ENCODE data around the gene PRRX2.

The PRRX2 gene

DNA sequence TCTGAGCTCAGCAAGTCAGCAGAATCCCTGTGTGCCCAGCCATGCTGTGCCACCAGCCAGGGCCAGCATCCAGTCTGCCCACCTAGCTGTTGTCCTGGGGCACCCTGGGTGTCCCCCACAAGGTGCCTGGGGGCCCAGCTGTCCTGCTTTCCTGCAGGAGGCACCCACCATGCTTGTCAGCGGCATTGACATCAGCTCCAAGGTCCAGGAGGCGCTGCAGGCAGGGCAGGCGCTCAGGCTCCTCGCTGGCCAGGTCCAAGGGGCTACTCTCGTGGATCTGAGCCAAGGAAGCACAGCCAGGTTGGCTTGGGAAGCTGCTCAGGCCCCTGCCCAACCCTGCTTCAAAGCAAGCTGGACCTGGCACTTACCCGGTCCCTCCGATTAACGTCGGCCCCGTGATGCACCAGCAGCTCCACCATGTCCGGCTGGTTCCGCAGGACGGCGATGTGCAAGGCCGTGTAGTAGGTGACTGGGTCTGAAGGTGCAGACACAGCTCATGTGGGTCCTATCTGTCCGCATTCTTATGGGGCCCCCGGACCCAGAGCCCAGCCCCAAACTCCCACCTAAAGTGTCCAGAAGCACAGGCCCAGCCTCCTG lies 26.3 kb upstream of the PRRX2 start:
- no peaks in the 10 kb centered on the region for H3K4me1 ChIP-seq (ENCODE audit: control insufficient read depth, insufficient read depth, low read length)
- H3K9me3 ChIP-seq (ENCODE audit: control insufficient read depth, insufficient read depth, low read length), result no peaks in the 10 kb centered on the region
- H3K27me3 ChIP-seq (ENCODE audit: control insufficient read depth, insufficient read depth, low read length), result no peaks in the 10 kb centered on the region
- peaks cover 39% of the 10 kb centered on the region for H3K36me3 ChIP-seq (ENCODE audit: control insufficient read depth, insufficient read depth, low read length)
- H3K4me3 ChIP-seq (ENCODE audit: low read depth, low read length), result no peak overlapping the region
- H3K9ac ChIP-seq (ENCODE audit: low read depth, low read length), result no peak overlapping the region

DNA sequence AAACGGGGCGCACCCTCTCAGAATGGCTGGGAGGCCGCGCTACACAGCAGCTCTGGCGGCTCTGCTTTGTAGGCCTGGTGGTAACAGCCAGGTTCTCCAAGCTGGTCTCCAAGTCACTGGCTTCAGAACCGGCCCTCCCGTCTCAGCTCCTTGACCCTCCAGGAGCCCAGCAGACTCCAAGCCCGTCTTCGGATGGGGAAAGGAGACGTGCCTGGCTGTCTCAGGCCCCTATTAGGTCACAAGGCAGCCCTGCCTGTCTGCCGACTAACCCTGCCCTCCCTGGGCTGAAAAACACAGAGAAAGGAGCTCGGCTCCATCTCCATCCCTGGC lies 25.7 kb upstream of the PRRX2 start:
- H3K9me3 ChIP-seq (ENCODE audit: control insufficient read depth, insufficient read depth, low read length), result no peaks in the 10 kb centered on the region
- H3K4me1 ChIP-seq (ENCODE audit: control insufficient read depth, insufficient read depth, low read length), result no peaks in the 10 kb centered on the region
- no peak overlapping the region for H3K4me3 ChIP-seq (ENCODE audit: low read depth, low read length)
- peaks cover 34% of the 10 kb centered on the region for H3K36me3 ChIP-seq (ENCODE audit: control insufficient read depth, insufficient read depth, low read length)
- no peaks in the 10 kb centered on the region for H3K27me3 ChIP-seq (ENCODE audit: control insufficient read depth, insufficient read depth, low read length)
- H3K9ac ChIP-seq (ENCODE audit: low read depth, low read length), result no peak overlapping the region

DNA sequence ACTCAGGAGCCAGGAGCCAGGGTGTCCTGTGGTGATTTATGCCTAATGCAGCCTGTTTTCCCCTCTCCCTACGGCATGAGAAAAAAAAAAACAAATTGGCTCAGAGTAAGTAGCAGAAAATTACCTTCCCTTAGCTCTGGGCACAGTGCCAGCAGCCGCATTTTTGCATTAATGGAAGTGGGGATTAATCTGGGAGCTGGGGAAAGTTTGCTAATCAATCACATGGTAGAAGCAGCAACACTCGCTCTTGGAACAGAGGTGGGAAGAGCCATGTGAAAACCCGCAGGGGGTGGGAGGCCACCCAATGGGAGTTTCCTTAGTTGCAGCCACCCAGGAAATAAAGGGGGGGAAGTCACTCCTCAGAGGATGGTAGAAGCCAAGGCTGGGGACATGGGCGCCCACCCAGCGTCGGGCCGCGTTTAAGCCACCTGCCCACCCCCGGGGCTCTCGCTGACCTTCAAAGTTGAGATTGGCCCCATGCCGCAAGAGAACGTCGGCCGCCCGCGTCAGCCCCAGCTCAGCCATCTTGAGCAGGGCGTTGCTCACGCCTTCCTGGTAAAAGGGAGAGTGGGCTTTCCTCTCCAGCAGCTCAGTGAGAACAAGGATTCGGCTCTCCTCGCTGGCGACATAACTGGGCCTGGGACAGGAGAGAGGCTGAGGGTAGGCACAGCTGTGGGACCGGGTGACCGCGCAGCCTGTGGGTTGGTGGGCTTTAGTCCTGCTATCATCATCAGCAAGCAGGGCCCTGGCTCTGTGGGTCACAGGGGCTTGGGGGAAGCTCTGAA lies 25.2 kb upstream of the PRRX2 start:
- Histone ChIP-seq H3K27me3 (ENCODE audit: control insufficient read depth, insufficient read depth, low read length) (no peaks in the 10 kb centered on the region), H3K36me3 (ENCODE audit: control insufficient read depth, insufficient read depth, low read length) (peaks cover 28% of the 10 kb centered on the region), H3K9me3 (ENCODE audit: control insufficient read depth, insufficient read depth, low read length) (no peaks in the 10 kb centered on the region), H3K4me3 (ENCODE audit: low read depth, low read length) (peak overlapping the region; percentile 86), H3K4me1 (ENCODE audit: control insufficient read depth, insufficient read depth, low read length) (no peaks in the 10 kb centered on the region), H3K9ac (ENCODE audit: low read depth, low read length) (no peak overlapping the region)

DNA sequence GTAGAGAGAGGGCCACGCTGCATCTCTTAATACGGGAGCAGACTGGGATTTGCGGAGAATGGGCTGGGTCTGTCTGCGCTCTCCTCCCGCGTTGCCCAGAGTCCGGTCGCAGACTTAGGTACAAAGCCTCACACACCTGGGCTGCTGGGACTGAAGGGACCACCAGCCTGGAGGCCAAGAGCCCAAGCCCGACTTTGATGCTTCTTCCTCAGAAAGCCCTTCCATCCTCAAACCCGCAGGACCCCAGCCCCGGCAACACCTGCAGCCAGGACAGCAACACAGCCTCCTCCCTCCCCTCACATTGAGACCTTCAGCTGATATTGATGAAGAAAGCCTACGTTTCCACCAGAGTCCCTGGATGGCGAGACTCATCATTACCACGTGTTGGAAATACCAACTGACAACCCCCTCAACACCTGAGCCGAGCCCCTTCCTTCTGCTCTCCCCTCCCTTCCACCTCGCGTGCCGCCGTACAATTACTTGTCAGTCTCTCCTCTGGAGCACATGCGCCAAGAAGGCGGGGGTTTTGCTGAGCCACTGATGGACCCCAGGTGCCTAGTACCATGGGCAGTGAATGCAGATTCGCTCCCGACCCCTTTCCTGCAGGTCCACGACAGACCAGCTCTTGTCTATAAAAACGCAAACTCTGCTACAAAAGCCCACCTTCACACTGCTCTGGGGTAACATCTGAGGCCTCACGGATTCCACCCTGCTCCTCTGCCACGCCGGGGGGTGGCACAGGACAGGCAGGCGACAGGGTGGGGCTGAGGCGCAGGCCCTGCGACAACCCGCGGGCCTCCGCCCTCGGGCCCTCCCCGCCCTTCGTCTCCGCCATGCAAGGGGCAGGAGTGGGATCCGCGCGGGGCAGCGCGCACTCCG lies 24.3 kb upstream of the PRRX2 start:
- Histone ChIP-seq H3K4me1 (ENCODE audit: control insufficient read depth, insufficient read depth, low read length) (no peaks in the 10 kb centered on the region), H3K36me3 (ENCODE audit: control insufficient read depth, insufficient read depth, low read length) (peaks cover 22% of the 10 kb centered on the region), H3K27me3 (ENCODE audit: control insufficient read depth, insufficient read depth, low read length) (no peaks in the 10 kb centered on the region), H3K4me3 (ENCODE audit: low read depth, low read length) (peak overlapping the region; percentile 86), H3K9me3 (ENCODE audit: control insufficient read depth, insufficient read depth, low read length) (no peaks in the 10 kb centered on the region), H3K9ac (ENCODE audit: low read depth, low read length) (peak overlapping the region; percentile 87)

DNA sequence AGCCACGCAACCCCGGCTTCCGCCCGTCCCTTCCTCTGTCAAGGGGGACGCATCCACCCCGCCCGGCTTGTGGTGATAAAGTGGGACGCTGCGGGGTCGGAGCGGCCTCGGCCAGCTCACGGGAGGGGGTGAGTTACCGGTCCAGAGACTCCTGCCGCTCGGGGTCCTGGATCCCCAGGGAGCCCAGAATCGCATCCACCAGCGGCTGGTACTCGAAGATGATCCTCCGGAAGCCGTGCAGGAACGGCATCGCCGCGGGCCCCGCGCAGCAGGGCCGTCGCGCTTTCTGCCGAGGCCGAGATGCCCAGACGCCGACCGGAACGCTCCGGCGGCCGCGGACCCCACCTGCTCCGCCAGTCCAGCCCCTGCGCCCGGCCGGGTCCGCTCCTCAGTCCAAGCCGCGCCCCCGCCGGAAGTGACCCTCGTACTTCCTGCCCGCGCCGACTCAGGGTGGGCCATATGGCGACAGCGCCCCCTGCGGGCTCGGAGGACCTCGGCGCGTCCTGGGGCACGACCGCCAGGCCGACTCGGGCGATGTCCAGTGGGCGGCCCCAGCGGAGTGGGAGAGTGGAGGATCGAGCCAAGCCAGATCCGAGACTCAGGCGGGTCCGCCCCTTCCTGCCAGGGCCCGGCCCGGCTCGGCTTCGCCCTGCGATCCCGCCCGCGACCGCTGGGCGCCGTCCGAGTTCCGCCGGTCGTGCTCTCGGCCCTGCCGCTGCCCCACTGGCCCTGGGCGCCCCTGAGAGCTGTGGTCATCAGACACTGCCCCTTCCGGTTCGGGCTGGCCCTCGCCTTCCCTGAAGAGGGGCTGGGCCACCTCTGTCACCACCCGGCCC lies 23.5 kb upstream of the PRRX2 start, which contains the start of gene ASB6:
ASB6 (minus strand) TSS at position 402 of the 836 bp plus-strand sequence; CDS start at position 250, 152 bp downstream.
- no peaks in the 10 kb centered on the region for H3K9me3 ChIP-seq (ENCODE audit: control insufficient read depth, insufficient read depth, low read length)
- no peaks in the 10 kb centered on the region for H3K27me3 ChIP-seq (ENCODE audit: control insufficient read depth, insufficient read depth, low read length)
- H3K36me3 ChIP-seq (ENCODE audit: control insufficient read depth, insufficient read depth, low read length), result peaks cover 20% of the 10 kb centered on the region
- peak within 1 kb of the TSS; percentile 87 for H3K9ac ChIP-seq (ENCODE audit: low read depth, low read length)
- peak within 1 kb of the TSS; percentile 86 for H3K4me3 ChIP-seq (ENCODE audit: low read depth, low read length)
- no peaks in the 10 kb centered on the region for H3K4me1 ChIP-seq (ENCODE audit: control insufficient read depth, insufficient read depth, low read length)

DNA sequence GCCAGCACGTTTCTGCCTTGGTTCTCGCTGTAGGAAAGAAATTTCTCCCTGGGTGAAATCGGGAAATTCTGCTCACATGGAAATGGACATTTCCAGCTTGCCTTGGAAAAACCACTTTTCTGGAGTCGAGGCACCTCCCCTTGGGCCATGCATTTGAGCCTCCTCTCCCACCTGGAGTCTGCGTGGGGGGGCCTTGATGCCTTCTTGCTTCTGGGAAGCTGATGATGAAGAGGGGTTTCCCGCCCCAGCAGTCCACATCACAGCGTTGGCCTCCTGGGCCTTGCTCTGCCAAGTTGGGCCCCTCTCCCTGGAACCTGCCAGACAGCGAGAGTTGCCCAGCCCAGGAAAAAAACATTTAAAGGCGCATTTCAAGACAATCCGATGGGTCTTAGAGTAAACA lies 21.7 kb upstream of the PRRX2 start:
- no peak overlapping the region for H3K4me3 ChIP-seq (ENCODE audit: low read depth, low read length)
- no peaks in the 10 kb centered on the region for H3K9me3 ChIP-seq (ENCODE audit: control insufficient read depth, insufficient read depth, low read length)
- no peaks in the 10 kb centered on the region for H3K4me1 ChIP-seq (ENCODE audit: control insufficient read depth, insufficient read depth, low read length)
- no peak overlapping the region for H3K9ac ChIP-seq (ENCODE audit: low read depth, low read length)
- peaks cover 5% of the 10 kb centered on the region for H3K36me3 ChIP-seq (ENCODE audit: control insufficient read depth, insufficient read depth, low read length)
- no peaks in the 10 kb centered on the region for H3K27me3 ChIP-seq (ENCODE audit: control insufficient read depth, insufficient read depth, low read length)

DNA sequence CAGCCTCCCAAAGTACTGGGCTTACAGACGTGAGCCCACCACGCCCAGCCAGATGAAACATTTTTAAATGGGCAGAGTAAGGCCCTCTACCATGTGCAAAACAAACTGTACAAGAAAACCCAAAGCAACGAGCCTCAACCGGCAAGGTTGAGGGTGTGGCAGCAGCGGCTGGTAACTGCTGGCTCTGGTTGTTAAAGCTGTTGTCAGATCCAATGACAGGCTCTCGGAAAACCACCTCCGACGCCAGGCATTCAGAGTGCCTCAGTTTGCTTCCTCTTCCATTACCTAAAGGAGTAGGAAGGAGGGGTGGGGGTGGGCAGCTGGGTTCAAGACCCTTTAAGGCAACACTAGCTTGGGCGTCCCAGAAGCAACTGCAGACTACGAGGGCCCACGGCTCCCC lies 21.1 kb upstream of the PRRX2 start:
- Histone ChIP-seq H3K36me3 (ENCODE audit: control insufficient read depth, insufficient read depth, low read length) (no peaks in the 10 kb centered on the region), H3K4me1 (ENCODE audit: control insufficient read depth, insufficient read depth, low read length) (no peaks in the 10 kb centered on the region), H3K9me3 (ENCODE audit: control insufficient read depth, insufficient read depth, low read length) (no peaks in the 10 kb centered on the region), H3K4me3 (ENCODE audit: low read depth, low read length) (no peak overlapping the region), H3K9ac (ENCODE audit: low read depth, low read length) (no peak overlapping the region), H3K27me3 (ENCODE audit: control insufficient read depth, insufficient read depth, low read length) (no peaks in the 10 kb centered on the region)

DNA sequence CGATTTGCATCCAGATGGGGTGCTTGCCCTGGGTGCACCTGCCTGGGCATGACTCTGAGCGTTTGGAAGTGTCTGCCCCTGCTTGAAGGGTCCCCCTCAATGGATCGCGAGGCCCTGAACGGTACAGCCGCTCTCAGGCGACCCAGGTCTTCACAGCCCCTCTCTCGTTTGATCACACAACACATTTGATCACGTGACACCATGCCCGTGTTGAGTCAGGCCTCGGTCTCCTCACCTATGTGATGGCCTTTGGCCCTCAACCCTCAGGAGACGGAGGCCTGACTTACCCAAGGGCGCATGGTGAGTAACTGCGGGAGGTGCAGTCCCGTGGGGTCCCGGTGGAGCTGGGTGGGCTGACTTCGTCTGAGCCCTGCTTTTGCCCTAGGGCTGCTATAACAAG lies 20.5 kb upstream of the PRRX2 start:
- H3K4me1 ChIP-seq (ENCODE audit: control insufficient read depth, insufficient read depth, low read length), result no peaks in the 10 kb centered on the region
- no peaks in the 10 kb centered on the region for H3K9me3 ChIP-seq (ENCODE audit: control insufficient read depth, insufficient read depth, low read length)
- no peaks in the 10 kb centered on the region for H3K36me3 ChIP-seq (ENCODE audit: control insufficient read depth, insufficient read depth, low read length)
- no peak overlapping the region for H3K4me3 ChIP-seq (ENCODE audit: low read depth, low read length)
- no peak overlapping the region for H3K9ac ChIP-seq (ENCODE audit: low read depth, low read length)
- no peaks in the 10 kb centered on the region for H3K27me3 ChIP-seq (ENCODE audit: control insufficient read depth, insufficient read depth, low read length)

DNA sequence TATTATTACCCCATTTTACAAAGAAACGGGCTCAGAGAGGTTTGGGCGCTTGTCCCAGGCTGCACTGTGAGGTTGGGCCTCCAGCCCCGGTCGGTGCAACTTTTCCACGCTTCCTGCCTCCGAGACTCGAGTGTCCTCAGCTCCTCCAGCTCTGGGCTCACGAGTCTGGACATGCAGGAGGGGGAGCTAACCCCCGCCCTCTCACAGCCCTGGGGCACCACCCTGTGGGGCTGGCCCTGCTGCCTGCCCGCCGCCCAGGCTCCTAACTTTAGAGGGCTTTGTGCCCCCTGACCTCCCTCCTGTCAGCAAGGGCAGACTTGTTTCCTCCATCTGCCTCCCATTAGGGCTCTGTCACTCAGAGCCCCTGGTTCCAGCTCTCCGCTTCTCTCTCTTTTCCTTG lies 19.2 kb upstream of the PRRX2 start:
- no peak overlapping the region for H3K4me3 ChIP-seq (ENCODE audit: low read depth, low read length)
- H3K9me3 ChIP-seq (ENCODE audit: control insufficient read depth, insufficient read depth, low read length), result no peaks in the 10 kb centered on the region
- H3K4me1 ChIP-seq (ENCODE audit: control insufficient read depth, insufficient read depth, low read length), result no peaks in the 10 kb centered on the region
- H3K9ac ChIP-seq (ENCODE audit: low read depth, low read length), result no peak overlapping the region
- no peaks in the 10 kb centered on the region for H3K36me3 ChIP-seq (ENCODE audit: control insufficient read depth, insufficient read depth, low read length)
- no peaks in the 10 kb centered on the region for H3K27me3 ChIP-seq (ENCODE audit: control insufficient read depth, insufficient read depth, low read length)

DNA sequence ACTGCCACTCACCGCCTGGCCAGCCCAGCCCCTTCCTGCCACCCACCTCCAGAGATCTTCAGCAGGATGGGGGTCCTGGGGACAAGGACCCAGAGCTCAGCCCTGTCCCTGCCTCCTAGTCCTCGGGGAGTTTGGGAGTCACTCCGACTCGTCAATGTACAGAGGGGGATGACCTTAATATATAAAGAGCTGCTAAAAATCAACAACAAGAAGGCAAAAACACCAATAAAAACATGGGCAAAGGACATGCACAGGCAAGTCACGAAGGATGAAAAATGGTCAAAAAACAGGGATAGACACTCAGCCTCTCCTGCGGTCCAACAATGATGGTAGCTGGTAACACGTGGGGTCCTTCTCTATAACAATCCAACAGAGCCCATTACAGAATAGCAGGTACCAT lies 18.8 kb upstream of the PRRX2 start:
- Histone ChIP-seq H3K9me3 (ENCODE audit: control insufficient read depth, insufficient read depth, low read length) (no peaks in the 10 kb centered on the region), H3K27me3 (ENCODE audit: control insufficient read depth, insufficient read depth, low read length) (no peaks in the 10 kb centered on the region)

DNA sequence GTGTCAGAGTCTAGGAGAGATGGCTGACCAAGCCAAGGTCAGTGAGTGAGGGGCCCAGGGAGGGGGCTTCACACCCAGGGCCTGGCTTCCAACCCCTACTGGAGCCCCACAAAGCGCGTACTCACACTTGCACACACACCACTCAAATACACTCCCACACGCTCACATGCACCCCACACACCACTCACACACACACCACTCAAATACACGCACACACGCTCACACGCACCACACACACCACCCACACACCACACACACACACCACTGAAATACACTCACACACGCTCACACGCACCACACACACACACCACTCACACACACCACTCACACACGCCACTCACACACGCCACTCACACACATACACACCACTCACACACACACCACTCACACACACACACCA lies 17.8 kb upstream of the PRRX2 start:
- Histone ChIP-seq H3K4me3 (ENCODE audit: low read depth, low read length) (no peak overlapping the region), H3K9me3 (ENCODE audit: control insufficient read depth, insufficient read depth, low read length) (no peaks in the 10 kb centered on the region), H3K27me3 (ENCODE audit: control insufficient read depth, insufficient read depth, low read length) (no peaks in the 10 kb centered on the region), H3K9ac (ENCODE audit: low read depth, low read length) (no peak overlapping the region), H3K36me3 (ENCODE audit: control insufficient read depth, insufficient read depth, low read length) (no peaks in the 10 kb centered on the region), H3K4me1 (ENCODE audit: control insufficient read depth, insufficient read depth, low read length) (no peaks in the 10 kb centered on the region)

More for the DNA sequence above, 18.8 kb upstream of the PRRX2 start:
- H3K9ac ChIP-seq (ENCODE audit: low read depth, low read length), result no peak overlapping the region
- H3K4me1 ChIP-seq (ENCODE audit: control insufficient read depth, insufficient read depth, low read length), result no peaks in the 10 kb centered on the region
- H3K36me3 ChIP-seq (ENCODE audit: control insufficient read depth, insufficient read depth, low read length), result no peaks in the 10 kb centered on the region
- H3K4me3 ChIP-seq (ENCODE audit: low read depth, low read length), result no peak overlapping the region

Measured in iPS-15b (cell line).